AG10803 (cell line): ENCODE results near the gene FHOD1.

Source experiments
- DNase-seq: peaks from one replicate; pipeline ENCODE4 v3.0.0; 2010; ENCODE audit warnings: low read depth
- H3K4me3 ChIP-seq: 2 replicates; pipeline ENCODE4 v1.5.1; 2011; ENCODE audit warnings: mild to moderate bottlenecking, low read length, control low read depth
- CTCF ChIP-seq: conservative IDR thresholded peaks from 2 replicates; pipeline ENCODE4 v1.5.1; 2011; ENCODE audit warnings: mild to moderate bottlenecking, low read length, control low read depth, inconsistent platforms

The FHOD1 gene

GRCh38 chr16:67281536-67282446, 34.5 kb upstream of the FHOD1 start:
- DNase-seq: no peak
- H3K4me3 ChIP-seq: no peak overlapping the region
- no peak for TF ChIP-seq CTCF

GRCh38 chr16:67280090-67281015, 33.1 kb upstream of the FHOD1 start:
- no peak for DNase-seq
- TF ChIP-seq CTCF: no peak
- peak overlapping the region; percentile 46 for H3K4me3 ChIP-seq

- TF ChIP-seq CTCF: peak; percentile 36; the same call in 1 of the 2 replicates
- peak; percentile 71 for DNase-seq
- peak within 1 kb of the TSS; percentile 76 for H3K4me3 ChIP-seq
Measured at GRCh38 chr16:67279296-67280089, 32.2 kb upstream of the FHOD1 start, which contains the start of gene PLEKHG4. Gene PLEKHG4 (plus strand): TSS chr16:67279532. CDS start chr16:67280045, 513 bp downstream.

GRCh38 chr16:67278773-67279295, 31.6 kb upstream of the FHOD1 start:
- peak; percentile 32 for TF ChIP-seq CTCF
- no peak for DNase-seq
- H3K4me3 ChIP-seq: peak overlapping the region; percentile 76

- peak overlapping the region; percentile 76 for H3K4me3 ChIP-seq
- DNase-seq: peak; percentile 84
- no peak for TF ChIP-seq CTCF
Measured at GRCh38 chr16:67277999-67278772, 30.9 kb upstream of the FHOD1 start.
